ENCODE measurements around the gene DDX4. TPM values are rescaled to one million over a fixed set of nuclear protein-coding genes. Genes with fewer than 3 reads are reported as not detected.

The DDX4 gene
- total RNA-seq, 4 donors from 2014 or later, result not detected

DNA sequence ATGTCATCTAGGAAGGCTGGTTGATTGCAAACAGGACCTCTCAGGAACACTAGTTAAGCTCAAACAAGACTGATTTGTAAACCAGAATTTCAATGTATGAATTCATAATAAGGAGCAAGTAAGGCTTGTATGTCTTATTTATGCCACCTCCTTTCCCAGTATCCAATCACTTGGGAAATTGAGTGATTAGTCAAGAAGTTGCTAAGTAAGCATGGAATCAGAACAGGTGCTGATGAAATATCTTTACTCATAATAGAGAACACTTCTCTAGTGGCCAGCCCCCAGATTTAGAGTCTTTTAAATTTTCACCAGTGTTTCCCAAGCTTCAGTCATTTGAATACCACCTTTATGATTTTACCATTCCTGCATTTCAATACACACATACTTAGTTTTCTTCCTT lies 5.3 kb upstream of the DDX4 start:
- TF ChIP-seq, protein P1, sequence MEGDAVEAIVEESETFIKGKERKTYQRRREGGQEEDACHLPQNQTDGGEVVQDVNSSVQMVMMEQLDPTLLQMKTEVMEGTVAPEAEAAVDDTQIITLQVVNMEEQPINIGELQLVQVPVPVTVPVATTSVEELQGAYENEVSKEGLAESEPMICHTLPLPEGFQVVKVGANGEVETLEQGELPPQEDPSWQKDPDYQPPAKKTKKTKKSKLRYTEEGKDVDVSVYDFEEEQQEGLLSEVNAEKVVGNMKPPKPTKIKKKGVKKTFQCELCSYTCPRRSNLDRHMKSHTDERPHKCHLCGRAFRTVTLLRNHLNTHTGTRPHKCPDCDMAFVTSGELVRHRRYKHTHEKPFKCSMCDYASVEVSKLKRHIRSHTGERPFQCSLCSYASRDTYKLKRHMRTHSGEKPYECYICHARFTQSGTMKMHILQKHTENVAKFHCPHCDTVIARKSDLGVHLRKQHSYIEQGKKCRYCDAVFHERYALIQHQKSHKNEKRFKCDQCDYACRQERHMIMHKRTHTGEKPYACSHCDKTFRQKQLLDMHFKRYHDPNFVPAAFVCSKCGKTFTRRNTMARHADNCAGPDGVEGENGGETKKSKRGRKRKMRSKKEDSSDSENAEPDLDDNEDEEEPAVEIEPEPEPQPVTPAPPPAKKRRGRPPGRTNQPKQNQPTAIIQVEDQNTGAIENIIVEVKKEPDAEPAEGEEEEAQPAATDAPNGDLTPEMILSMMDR (IDR thresholded peaks at IDR 0.05; ENCODE audit: low read depth), result no peak

DNA sequence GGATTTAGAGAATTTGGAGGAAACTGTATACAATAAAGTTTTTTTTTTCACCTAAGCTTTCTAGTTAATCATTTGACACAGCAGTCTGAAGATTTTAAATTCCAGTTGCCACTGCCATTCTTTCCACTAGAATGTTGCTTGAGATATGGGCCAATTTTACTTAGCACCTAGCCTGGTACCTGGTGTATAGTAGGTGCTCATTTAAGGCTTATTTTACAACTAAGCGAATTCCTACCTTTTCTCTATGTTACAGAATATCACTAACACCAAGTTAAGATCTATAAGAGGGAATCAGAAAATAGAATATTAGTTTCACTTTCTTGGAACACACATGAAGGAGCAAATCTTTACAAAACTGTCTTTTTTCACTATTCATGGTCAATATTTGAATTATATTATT lies 3.2 kb upstream of the DDX4 start:
- TF ChIP-seq, protein P1 (IDR thresholded peaks at IDR 0.05; ENCODE audit: low read depth), result no peak

DNA sequence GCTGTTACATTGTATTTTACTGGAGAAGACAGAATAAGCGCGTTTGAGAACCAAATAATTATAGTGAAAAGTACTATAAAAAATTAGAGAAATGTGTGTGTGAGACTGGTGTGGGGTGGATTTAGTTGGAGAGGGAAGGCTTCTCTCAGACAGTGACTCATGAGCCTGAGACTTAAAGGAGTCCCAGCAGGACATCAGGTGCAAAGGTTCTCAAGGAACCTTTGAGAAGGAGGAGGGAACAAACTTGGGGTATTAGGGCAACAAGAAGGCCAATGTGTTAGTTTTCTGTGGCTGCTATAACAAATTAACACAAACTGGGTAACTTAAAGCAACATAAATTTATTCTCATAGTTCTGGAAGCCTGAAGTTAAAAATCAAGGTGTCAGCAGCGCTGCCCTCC lies 4.9 kb downstream of the DDX4 start:
- TF ChIP-seq, protein P1 (IDR thresholded peaks at IDR 0.05; ENCODE audit: low read depth), result no peak

DNA sequence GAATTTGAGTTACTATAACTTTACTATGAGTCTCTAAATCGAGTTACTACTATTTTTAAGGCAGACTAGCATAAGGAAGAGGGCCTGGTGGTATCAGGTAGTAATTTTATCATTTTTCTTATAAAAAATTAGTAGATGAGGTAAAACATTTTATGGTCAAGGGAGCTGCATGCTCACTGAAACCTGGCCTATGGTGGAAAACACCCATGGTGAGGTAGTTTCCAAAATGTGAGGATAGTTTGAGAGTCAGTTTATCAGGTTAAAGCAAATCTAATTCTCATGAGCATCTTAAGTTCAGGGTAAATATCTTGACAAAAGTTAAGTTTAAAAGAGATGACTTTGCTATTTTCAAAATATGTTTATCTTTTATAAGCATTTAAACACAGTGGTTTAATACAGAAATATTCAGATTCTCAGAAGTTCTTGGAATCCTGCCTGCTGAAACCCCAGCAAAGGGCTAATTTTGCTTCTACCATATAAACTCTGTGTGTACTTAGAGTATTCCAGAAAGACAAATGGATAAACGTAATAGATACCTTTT lies 10.0 kb downstream of the DDX4 start:
- TF ChIP-seq, protein P1 (IDR thresholded peaks at IDR 0.05; ENCODE audit: low read depth), result no peak

DNA sequence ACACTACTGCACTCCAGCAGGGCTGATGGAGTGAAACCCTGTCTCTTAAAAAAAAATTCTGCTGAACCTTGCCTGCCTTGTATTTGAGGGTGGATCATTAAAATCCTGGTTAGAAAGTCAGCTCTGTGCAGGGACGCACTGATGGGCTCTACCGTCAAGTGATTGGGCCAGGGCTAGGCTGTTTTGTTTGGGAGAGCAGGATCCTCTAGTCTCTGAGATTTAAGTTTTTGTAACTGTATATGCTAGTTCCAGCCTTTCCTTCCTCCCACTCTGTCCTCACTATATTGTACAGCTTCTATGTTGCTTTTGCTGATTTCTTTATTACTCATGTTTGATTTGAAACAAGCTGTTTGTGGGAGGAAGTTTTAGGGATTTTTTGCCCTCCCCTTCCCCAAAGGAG lies 11.5 kb downstream of the DDX4 start:
- TF ChIP-seq, protein P1 (IDR thresholded peaks at IDR 0.05; ENCODE audit: low read depth), result no peak

DNA sequence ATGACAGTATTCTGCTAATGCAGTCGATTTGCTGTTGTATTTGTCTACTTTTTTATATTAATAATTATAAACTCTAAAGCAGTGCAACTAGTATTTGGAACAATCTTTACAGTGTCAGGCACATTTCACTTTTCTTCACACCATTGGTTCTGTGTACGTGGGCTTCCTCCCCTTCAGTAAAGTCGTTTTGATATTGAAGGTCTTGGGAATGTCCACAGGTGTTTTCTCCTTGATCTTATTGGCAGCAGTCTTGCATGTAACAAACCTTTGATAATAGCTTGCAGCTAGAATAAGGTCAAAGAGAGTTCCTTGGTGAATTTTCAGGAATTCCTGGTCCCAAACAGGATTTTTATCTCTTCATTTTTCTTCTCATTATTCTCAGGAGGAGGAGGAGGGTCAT lies 12.2 kb downstream of the DDX4 start:
- TF ChIP-seq, protein P1 (IDR thresholded peaks at IDR 0.05; ENCODE audit: low read depth), result no peak

DNA sequence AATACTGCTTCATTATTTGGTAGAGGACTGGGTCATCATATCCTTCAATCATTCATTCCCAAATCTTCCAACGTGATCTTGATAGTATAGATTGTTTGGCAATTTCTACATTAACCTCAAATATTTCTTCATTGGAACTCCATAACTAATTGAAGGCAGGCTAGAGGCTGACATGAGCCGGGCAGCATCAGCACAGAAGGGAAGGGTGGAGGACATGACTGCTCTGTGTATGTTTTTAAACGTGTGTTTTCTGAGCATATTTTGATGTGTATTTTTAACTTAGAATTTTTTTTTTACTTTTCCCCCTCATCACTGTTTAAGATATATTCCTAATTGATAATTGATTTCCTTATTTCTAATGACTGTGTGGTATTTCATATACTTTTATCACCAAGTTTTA lies 12.6 kb downstream of the DDX4 start:
- TF ChIP-seq, protein P1 (IDR thresholded peaks at IDR 0.05; ENCODE audit: low read depth), result no peak
